Measurements from ENCODE around the gene DPP9.
A peak's percentile ranks its signal among the peaks of the same experiment; 100 is the strongest.

The DPP9 gene

DNA sequence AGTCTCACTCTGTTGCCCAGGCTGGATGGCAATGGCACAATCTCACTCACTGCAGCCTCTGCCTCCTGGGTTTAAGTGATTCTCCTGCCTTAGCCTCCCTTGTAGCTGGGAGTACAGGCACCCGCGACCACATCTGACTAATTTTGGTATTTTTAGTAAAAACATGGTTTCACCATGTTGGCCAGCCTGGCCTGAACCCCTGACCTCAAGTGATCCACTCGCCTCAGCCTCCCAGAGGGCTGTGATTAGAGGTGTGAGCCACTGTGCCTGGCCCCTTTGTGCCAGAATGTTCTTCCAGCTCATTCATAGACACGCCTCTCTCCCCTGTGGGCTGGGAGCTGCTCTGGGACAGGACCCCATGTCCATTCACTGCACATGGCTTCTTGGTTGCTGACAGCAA, 62.6 kb downstream of the DPP9 start:
- TF ChIP-seq ARNT (IDR thresholded peaks at IDR 0.05) = no peak
- no peak for TF ChIP-seq HDGF (IDR thresholded peaks at IDR 0.05; ENCODE audit: borderline replicate concordance)
- TF ChIP-seq, protein P1, sequence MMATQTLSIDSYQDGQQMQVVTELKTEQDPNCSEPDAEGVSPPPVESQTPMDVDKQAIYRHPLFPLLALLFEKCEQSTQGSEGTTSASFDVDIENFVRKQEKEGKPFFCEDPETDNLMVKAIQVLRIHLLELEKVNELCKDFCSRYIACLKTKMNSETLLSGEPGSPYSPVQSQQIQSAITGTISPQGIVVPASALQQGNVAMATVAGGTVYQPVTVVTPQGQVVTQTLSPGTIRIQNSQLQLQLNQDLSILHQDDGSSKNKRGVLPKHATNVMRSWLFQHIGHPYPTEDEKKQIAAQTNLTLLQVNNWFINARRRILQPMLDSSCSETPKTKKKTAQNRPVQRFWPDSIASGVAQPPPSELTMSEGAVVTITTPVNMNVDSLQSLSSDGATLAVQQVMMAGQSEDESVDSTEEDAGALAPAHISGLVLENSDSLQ (IDR thresholded peaks at IDR 0.05) = no peak
- TF ChIP-seq CTBP1 (IDR thresholded peaks at IDR 0.05; ENCODE audit: borderline replicate concordance) = no peak
- TF ChIP-seq FOXA1 (IDR thresholded peaks at IDR 0.05) = no peak
- TF ChIP-seq ZNF384 (IDR thresholded peaks at IDR 0.05) = no peak
- TF ChIP-seq FOXM1 (IDR thresholded peaks at IDR 0.05; ENCODE audit: borderline replicate concordance) = no peak
- no peak for TF ChIP-seq ELF4 (IDR thresholded peaks at IDR 0.05)
- TF ChIP-seq TARDBP (IDR thresholded peaks at IDR 0.05) = no peak
- POLR2A ChIA-PET = no interaction called here
- no peak for DNase-seq (ENCODE audit: extremely low spot score)
- CTCF ChIA-PET = no interaction called here

GRCh38 chr19:4660181-4660791, 63.4 kb downstream of the DPP9 start:
- ChIA-PET CTCF (interaction anchor here (0.8 kb wide), 1 partner anchor 10 kb away, joined by 5 read pairs; no protein-coding TSS in a partner anchor), POLR2A (no interaction called here)
- TF ChIP-seq TARDBP (IDR thresholded peaks at IDR 0.05) (no peak), L3MBTL2 (conservative IDR thresholded peaks at IDR 0.05) (no peak), FOXA1 (IDR thresholded peaks at IDR 0.05) (no peak), CTBP1 (IDR thresholded peaks at IDR 0.05; ENCODE audit: borderline replicate concordance) (no peak)
- peak; percentile 50 for DNase-seq (ENCODE audit: extremely low spot score)

DNA sequence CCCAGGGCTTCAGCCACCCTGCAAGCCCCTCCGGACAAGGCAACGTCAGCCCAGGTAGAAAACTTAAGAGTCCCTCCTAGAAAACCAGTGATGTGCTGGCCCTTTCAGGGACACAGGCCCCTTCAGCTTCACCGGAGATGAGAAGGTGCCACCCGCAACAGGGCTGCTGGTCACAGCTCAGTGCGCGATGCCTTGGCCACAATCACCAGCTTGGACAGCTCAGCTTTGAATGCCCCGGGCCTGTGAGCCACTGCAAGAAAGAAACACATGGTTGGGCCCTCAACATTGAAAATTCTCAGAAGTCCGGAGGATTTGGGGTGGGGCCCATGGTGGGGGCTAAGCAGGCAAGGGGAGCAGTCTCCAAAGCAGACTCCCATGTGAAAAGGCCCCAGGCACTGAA, 65.8 kb downstream of the DPP9 start:
- POLR2A ChIA-PET = no interaction called here
- no peak for DNase-seq (ENCODE audit: extremely low spot score)
- CTCF ChIA-PET = interaction anchor here (1.4 kb wide), 1 partner anchor 133 kb away, joined by 3 read pairs; the partner anchor contains the start of gene FEM1A
- TF ChIP-seq LEF1 (IDR thresholded peaks at IDR 0.05; ENCODE audit: borderline replicate concordance) (no peak), BHLHE40 (IDR thresholded peaks at IDR 0.05; ENCODE audit: borderline replicate concordance) (no peak), ARNT (IDR thresholded peaks at IDR 0.05) (no peak), FOXA1 (IDR thresholded peaks at IDR 0.05) (no peak), ZNF384 (IDR thresholded peaks at IDR 0.05) (no peak), CTBP1 (IDR thresholded peaks at IDR 0.05; ENCODE audit: borderline replicate concordance) (no peak), SP1 (IDR thresholded peaks at IDR 0.05) (no peak), TARDBP (IDR thresholded peaks at IDR 0.05) (no peak), HDGF (IDR thresholded peaks at IDR 0.05; ENCODE audit: borderline replicate concordance) (no peak), FOXM1 (IDR thresholded peaks at IDR 0.05; ENCODE audit: borderline replicate concordance) (no peak), L3MBTL2 (conservative IDR thresholded peaks at IDR 0.05) (no peak), SUZ12 (IDR thresholded peaks at IDR 0.05) (no peak), FOXK2 (IDR thresholded peaks at IDR 0.05) (no peak), ELF4 (IDR thresholded peaks at IDR 0.05) (no peak), NFRKB (IDR thresholded peaks at IDR 0.05) (no peak)
- TF ChIP-seq, protein P1 (IDR thresholded peaks at IDR 0.05) = no peak

GRCh38 chr19:4657262-4657661, 66.4 kb downstream of the DPP9 start:
- CTCF ChIA-PET = no interaction called here
- no peak for DNase-seq (ENCODE audit: extremely low spot score)
- POLR2A ChIA-PET = interaction anchor here (1.1 kb wide), 1 partner anchor 14 kb away, joined by 3 read pairs; no protein-coding TSS in a partner anchor
- TF ChIP-seq, protein P1 (IDR thresholded peaks at IDR 0.05) = no peak
- TF ChIP-seq FOXA1 (IDR thresholded peaks at IDR 0.05) = no peak
- TF ChIP-seq ZNF384 (IDR thresholded peaks at IDR 0.05) = no peak
- no peak for TF ChIP-seq L3MBTL2 (conservative IDR thresholded peaks at IDR 0.05)
- TF ChIP-seq CTBP1 (IDR thresholded peaks at IDR 0.05; ENCODE audit: borderline replicate concordance) = no peak

- TF ChIP-seq CTBP1 (IDR thresholded peaks at IDR 0.05; ENCODE audit: borderline replicate concordance) (no peak), NFRKB (IDR thresholded peaks at IDR 0.05) (no peak), ELF4 (IDR thresholded peaks at IDR 0.05) (no peak), ARNT (IDR thresholded peaks at IDR 0.05) (no peak), FOXA1 (IDR thresholded peaks at IDR 0.05) (no peak), SP1 (IDR thresholded peaks at IDR 0.05) (no peak), LEF1 (IDR thresholded peaks at IDR 0.05; ENCODE audit: borderline replicate concordance) (no peak), TARDBP (IDR thresholded peaks at IDR 0.05) (no peak), L3MBTL2 (conservative IDR thresholded peaks at IDR 0.05) (no peak), HDGF (IDR thresholded peaks at IDR 0.05; ENCODE audit: borderline replicate concordance) (no peak), FOXK2 (IDR thresholded peaks at IDR 0.05) (no peak), ZNF384 (IDR thresholded peaks at IDR 0.05) (no peak), BHLHE40 (IDR thresholded peaks at IDR 0.05; ENCODE audit: borderline replicate concordance) (no peak), SUZ12 (IDR thresholded peaks at IDR 0.05) (no peak)
- TF ChIP-seq, protein P1 (IDR thresholded peaks at IDR 0.05) = no peak
- POLR2A ChIA-PET = interaction anchor here (1.1 kb wide), 1 partner anchor 15 kb away, joined by 3 read pairs; no protein-coding TSS in a partner anchor
- CTCF ChIA-PET = no interaction called here
- no peak for DNase-seq (ENCODE audit: extremely low spot score)
These were observed 67.5 kb downstream of the DPP9 start for GRCh38 chr19:4656102-4656501.

All from HEK293T (cell line).